WTC11 (cell line): ENCODE results near the gene MICAL1. TPM values are rescaled to one million over a fixed set of nuclear protein-coding genes. Genes with fewer than 3 reads are reported as not detected.

Source experiments
- ATAC-seq: fragments of 200-7000 bp; cut with Tn5 transposase; 2 replicates; pipeline ENCODE4 v1.10.0; 2021; ENCODE audit warnings: mild to moderate bottlenecking, moderate library complexity
- CTCF ChIA-PET: fragments of 300-600 bp; sonication (Branson Sonifier 250); formaldehyde crosslinking; loops from one replicate; lab custom pipeline; 2021; ENCODE audit warnings: antibody characterized with exemption; lab: Charles Lee
- POLR2A ChIA-PET: fragments of 350-600 bp; sonication (Branson Sonifier 250); formaldehyde crosslinking; loops from one replicate; lab custom pipeline; 2021; ENCODE audit warnings: antibody characterized with exemption; lab: Charles Lee
- DNase-seq: peaks from one replicate; pipeline ENCODE4 v3.0.0; 2021; ENCODE audit warnings: low spot score
- H3K27ac Mint-ChIP-seq: 2 replicates; pipeline ENCODE4 v1.8.0; 2021; ENCODE audit warnings: mixed read lengths
- H3K27me3 Mint-ChIP-seq: 2 replicates; pipeline ENCODE4 v1.8.0; 2021; ENCODE audit warnings: low read depth, mild to moderate bottlenecking, moderate library complexity, mixed read lengths
- H3K36me3 Mint-ChIP-seq: 2 replicates; pipeline ENCODE4 v1.8.0; 2021; ENCODE audit warnings: mixed read lengths
- H3K4me1 Mint-ChIP-seq: 2 replicates; pipeline ENCODE4 v1.8.0; 2022; ENCODE audit warnings: mixed read lengths
- H3K4me3 Mint-ChIP-seq: 2 replicates; pipeline ENCODE4 v1.8.0; 2021; ENCODE audit warnings: mild to moderate bottlenecking, moderate library complexity, mixed read lengths
- H3K9me3 Mint-ChIP-seq: 2 replicates; pipeline ENCODE4 v1.8.0; 2021; ENCODE audit warnings: mixed read lengths
- ARID4B ChIP-seq: sonication (generic); formaldehyde crosslinking; IDR thresholded peaks from 2 replicates; pipeline ENCODE4 v1.8.0; 2023; ENCODE audit warnings: missing genetic modification reagents, mild to moderate bottlenecking, borderline replicate concordance
- E2F5 ChIP-seq: sonication (generic); formaldehyde crosslinking; IDR thresholded peaks from 2 replicates; pipeline ENCODE4 v1.8.1; 2022; ENCODE audit warnings: mild to moderate bottlenecking, moderate library complexity, missing genetic modification reagents
- FOXJ3 ChIP-seq: sonication (generic); formaldehyde crosslinking; IDR thresholded peaks from 2 replicates; pipeline ENCODE4 v1.9.0; 2021; ENCODE audit warnings: missing genetic modification reagents, mild to moderate bottlenecking, borderline replicate concordance
- JUN ChIP-seq: sonication (generic); formaldehyde crosslinking; IDR thresholded peaks from 2 replicates; pipeline ENCODE4 v1.8.0; 2023; ENCODE audit warnings: mild to moderate bottlenecking, missing genetic modification reagents
- NFE2L1 ChIP-seq: sonication (generic); formaldehyde crosslinking; IDR thresholded peaks from 2 replicates; pipeline ENCODE4 v1.8.1; 2023; ENCODE audit warnings: missing genetic modification reagents
- NR1H2 ChIP-seq: sonication (generic); formaldehyde crosslinking; IDR thresholded peaks from 2 replicates; pipeline ENCODE4 v1.9.0; 2021; ENCODE audit warnings: mild to moderate bottlenecking, moderate library complexity, missing genetic modification reagents
- USF2 ChIP-seq: sonication (generic); formaldehyde crosslinking; IDR thresholded peaks from 2 replicates; pipeline ENCODE4 v1.8.1; 2023; ENCODE audit warnings: mild to moderate bottlenecking, missing genetic modification reagents, moderate library complexity
- total RNA-seq: library from RNA; stranded (reverse); gene quantifications from 3 replicates; pipeline ENCODE4 v1.2.3, GENCODE V29; 2021
- TF ChIP-seq, protein P1 (sequence below): fragments of 250-450 bp; sonication (Bioruptor Pico); IDR thresholded peaks from 2 replicates; pipeline ENCODE4 v1.9.0; 2021; ENCODE audit warnings: mild to moderate bottlenecking
- TF ChIP-seq, protein P2 (sequence below): fragments of 200-600 bp; IDR thresholded peaks from 2 replicates; pipeline ENCODE4 v1.8.0; 2022; ENCODE audit warnings: antibody characterized with exemption
- TF ChIP-seq, protein P3 (sequence below): fragments of 250-450 bp; sonication (Bioruptor Pico); IDR thresholded peaks from 2 replicates; pipeline ENCODE4 v1.9.0; 2021; ENCODE audit warnings: mild to moderate bottlenecking, borderline replicate concordance

Gene MICAL1
- total RNA-seq, 1 experiment from 2014 or later: 57.4 TPM

DNA sequence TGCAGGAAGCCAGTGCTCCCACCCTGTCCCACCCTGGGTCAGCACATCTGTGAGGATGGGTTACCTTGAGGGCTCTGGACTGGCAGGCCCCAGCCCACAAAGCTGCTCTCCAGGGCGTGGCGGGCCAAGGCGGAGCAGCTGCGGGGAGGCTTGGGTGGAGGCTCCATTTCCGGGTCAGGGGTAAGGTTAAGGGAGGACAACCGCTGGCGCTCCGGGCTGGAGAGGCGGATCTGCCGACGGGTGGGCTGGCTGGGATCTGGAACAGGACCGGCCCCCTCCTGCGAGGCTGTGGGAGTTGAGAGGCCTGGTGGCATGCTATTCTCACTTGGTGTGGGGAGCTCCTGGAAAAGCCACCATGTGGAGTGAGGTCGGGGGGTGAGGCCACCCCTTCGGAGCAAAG, 9.5 kb downstream of the MICAL1 start:
- DNase-seq (no peak), ATAC-seq (no peak)
- TF ChIP-seq, protein P1, sequence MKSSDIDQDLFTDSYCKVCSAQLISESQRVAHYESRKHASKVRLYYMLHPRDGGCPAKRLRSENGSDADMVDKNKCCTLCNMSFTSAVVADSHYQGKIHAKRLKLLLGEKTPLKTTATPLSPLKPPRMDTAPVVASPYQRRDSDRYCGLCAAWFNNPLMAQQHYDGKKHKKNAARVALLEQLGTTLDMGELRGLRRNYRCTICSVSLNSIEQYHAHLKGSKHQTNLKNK: no peak
- TF ChIP-seq, protein P2, sequence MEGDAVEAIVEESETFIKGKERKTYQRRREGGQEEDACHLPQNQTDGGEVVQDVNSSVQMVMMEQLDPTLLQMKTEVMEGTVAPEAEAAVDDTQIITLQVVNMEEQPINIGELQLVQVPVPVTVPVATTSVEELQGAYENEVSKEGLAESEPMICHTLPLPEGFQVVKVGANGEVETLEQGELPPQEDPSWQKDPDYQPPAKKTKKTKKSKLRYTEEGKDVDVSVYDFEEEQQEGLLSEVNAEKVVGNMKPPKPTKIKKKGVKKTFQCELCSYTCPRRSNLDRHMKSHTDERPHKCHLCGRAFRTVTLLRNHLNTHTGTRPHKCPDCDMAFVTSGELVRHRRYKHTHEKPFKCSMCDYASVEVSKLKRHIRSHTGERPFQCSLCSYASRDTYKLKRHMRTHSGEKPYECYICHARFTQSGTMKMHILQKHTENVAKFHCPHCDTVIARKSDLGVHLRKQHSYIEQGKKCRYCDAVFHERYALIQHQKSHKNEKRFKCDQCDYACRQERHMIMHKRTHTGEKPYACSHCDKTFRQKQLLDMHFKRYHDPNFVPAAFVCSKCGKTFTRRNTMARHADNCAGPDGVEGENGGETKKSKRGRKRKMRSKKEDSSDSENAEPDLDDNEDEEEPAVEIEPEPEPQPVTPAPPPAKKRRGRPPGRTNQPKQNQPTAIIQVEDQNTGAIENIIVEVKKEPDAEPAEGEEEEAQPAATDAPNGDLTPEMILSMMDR: no peak
- TF ChIP-seq E2F5 (CRISPR knock-in tag): no peak
- TF ChIP-seq NFE2L1: no peak
- H3K4me3 Mint-ChIP-seq: no peak overlapping the region
- ChIA-PET CTCF (interaction anchor here (0.7 to 1.4 kb wide), 3 partner anchors 35 to 154 kb away, joined by 3 to 4 read pairs (median 4); no protein-coding TSS in a partner anchor), POLR2A (no interaction called here)
- H3K27me3 Mint-ChIP-seq: no peaks in the 10 kb centered on the region
- peaks cover 19% of the 10 kb centered on the region for H3K36me3 Mint-ChIP-seq
- H3K4me1 Mint-ChIP-seq: peaks cover 10% of the 10 kb centered on the region; the same call in 1 of the 2 replicates
- no peak overlapping the region for H3K27ac Mint-ChIP-seq
- H3K9me3 Mint-ChIP-seq: no peaks in the 10 kb centered on the region

GRCh38 chr6:109445382-109445781, 10.2 kb downstream of the MICAL1 start:
- no peaks in the 10 kb centered on the region for H3K27me3 Mint-ChIP-seq
- peaks cover 10% of the 10 kb centered on the region; the same call in 1 of the 2 replicates for H3K4me1 Mint-ChIP-seq
- TF ChIP-seq ARID4B (CRISPR knock-in tag) (no peak), FOXJ3 (CRISPR knock-in tag) (no peak), USF2 (CRISPR knock-in tag) (no peak), NR1H2 (CRISPR knock-in tag) (no peak), JUN (CRISPR knock-in tag) (no peak)
- TF ChIP-seq, protein P3, sequence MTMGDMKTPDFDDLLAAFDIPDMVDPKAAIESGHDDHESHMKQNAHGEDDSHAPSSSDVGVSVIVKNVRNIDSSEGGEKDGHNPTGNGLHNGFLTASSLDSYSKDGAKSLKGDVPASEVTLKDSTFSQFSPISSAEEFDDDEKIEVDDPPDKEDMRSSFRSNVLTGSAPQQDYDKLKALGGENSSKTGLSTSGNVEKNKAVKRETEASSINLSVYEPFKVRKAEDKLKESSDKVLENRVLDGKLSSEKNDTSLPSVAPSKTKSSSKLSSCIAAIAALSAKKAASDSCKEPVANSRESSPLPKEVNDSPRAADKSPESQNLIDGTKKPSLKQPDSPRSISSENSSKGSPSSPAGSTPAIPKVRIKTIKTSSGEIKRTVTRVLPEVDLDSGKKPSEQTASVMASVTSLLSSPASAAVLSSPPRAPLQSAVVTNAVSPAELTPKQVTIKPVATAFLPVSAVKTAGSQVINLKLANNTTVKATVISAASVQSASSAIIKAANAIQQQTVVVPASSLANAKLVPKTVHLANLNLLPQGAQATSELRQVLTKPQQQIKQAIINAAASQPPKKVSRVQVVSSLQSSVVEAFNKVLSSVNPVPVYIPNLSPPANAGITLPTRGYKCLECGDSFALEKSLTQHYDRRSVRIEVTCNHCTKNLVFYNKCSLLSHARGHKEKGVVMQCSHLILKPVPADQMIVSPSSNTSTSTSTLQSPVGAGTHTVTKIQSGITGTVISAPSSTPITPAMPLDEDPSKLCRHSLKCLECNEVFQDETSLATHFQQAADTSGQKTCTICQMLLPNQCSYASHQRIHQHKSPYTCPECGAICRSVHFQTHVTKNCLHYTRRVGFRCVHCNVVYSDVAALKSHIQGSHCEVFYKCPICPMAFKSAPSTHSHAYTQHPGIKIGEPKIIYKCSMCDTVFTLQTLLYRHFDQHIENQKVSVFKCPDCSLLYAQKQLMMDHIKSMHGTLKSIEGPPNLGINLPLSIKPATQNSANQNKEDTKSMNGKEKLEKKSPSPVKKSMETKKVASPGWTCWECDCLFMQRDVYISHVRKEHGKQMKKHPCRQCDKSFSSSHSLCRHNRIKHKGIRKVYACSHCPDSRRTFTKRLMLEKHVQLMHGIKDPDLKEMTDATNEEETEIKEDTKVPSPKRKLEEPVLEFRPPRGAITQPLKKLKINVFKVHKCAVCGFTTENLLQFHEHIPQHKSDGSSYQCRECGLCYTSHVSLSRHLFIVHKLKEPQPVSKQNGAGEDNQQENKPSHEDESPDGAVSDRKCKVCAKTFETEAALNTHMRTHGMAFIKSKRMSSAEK (CRISPR knock-in tag): no peak
- DNase-seq (no peak), ATAC-seq (no peak)
- POLR2A ChIA-PET: no interaction called here
- H3K36me3 Mint-ChIP-seq: peaks cover 19% of the 10 kb centered on the region
- no peaks in the 10 kb centered on the region for H3K9me3 Mint-ChIP-seq
- CTCF ChIA-PET: interaction anchor here (0.8 to 1.4 kb wide), 2 partner anchors 62 to 154 kb away, joined by 4 read pairs; no protein-coding TSS in a partner anchor
- no peak overlapping the region for H3K27ac Mint-ChIP-seq
- H3K4me3 Mint-ChIP-seq: no peak overlapping the region
